Colonic mucosa (tissue), 4 donors: Measurements from ENCODE around the gene P3R3URF. TPM values are rescaled to one million over a fixed set of nuclear protein-coding genes. Genes with fewer than 3 reads are reported as not detected.

Experiments
- DNase-seq: peaks from one replicate; pipeline ENCODE4 v3.0.0-alpha.2; 2020
- H3K27ac ChIP-seq: fragments of 200-600 bp; one replicate; pipeline ENCODE4 v1.8.0; 2021
- H3K27me3 ChIP-seq: fragments of 200-600 bp; one replicate; pipeline ENCODE4 v1.8.0; 2021
- H3K36me3 ChIP-seq: fragments of 200-600 bp; one replicate; pipeline ENCODE4 v1.8.0; 2021
- H3K4me1 ChIP-seq: fragments of 200-600 bp; one replicate; pipeline ENCODE4 v1.8.0; 2021; ENCODE audit warnings: mild to moderate bottlenecking
- H3K4me3 ChIP-seq: fragments of 200-600 bp; one replicate; pipeline ENCODE4 v1.8.0; 2021
- H3K9ac ChIP-seq, 2 donors: one replicate each; pipeline ENCODE4 v1.7.0; 2013; ENCODE audit warnings: control low read depth in 2 of 2, low read depth in 2 of 2, low read length in 2 of 2
- H3K9me3 ChIP-seq: fragments of 200-600 bp; one replicate; pipeline ENCODE4 v1.8.0; 2021
- CTCF ChIP-seq: fragments of 200-600 bp; IDR thresholded peaks from one replicate; pipeline ENCODE4 v1.8.0; 2022; ENCODE audit warnings: antibody characterized with exemption, mild to moderate bottlenecking
- intact Hi-C: fragments of 100-400 bp; cut with DNase I; formaldehyde crosslinking; loops from one replicate; pipeline ENCODE4 v1.14.1; 2022
- total RNA-seq, 2 donors: library from RNA; stranded (reverse); fragmentation: NEBNext Ultra II Directional in 1 of 2; extraction: Animal tissue kit (Norgen Biotek cat#: 25700) in 1 of 2; gene quantifications; one replicate each; pipeline ENCODE4 v1.2.1, GENCODE V29; 2021
- donor health status: healthy.
- donor health status: DM: no; HTN: no; CAD: no.
- donor health status: DM: no; HTN: no; CAD: no.

P3R3URF gene
- total RNA-seq, 2 donors from 2014 or later = not detected

- H3K4me3 ChIP-seq = peak overlapping the region; percentile 55
Measured at GRCh38 chr1:46183079-46183847, 7.0 kb upstream of the P3R3URF start.

GRCh38 chr1:46181343-46182260 is 5.3 kb upstream of the P3R3URF start:
- H3K4me3 ChIP-seq = peak overlapping the region; percentile 55
- no peaks in the 10 kb centered on the region for H3K9me3 ChIP-seq
- H3K9ac ChIP-seq = peak overlapping the region; percentile 28 to 97
- peak; percentile 64 for DNase-seq
- peaks cover 9% of the 10 kb centered on the region for H3K4me1 ChIP-seq
- H3K36me3 ChIP-seq = no peaks in the 10 kb centered on the region
- intact Hi-C loops = no loop called here
- no peak for TF ChIP-seq CTCF
- peak overlapping the region; percentile 95 for H3K27ac ChIP-seq
- H3K27me3 ChIP-seq = no peaks in the 10 kb centered on the region

More at GRCh38 chr1:46183079-46183847, 7.0 kb upstream of the P3R3URF start:
- Histone ChIP-seq H3K36me3 (no peaks in the 10 kb centered on the region), H3K9ac (peak overlapping the region; percentile 19 to 97), H3K4me1 (peaks cover 12% of the 10 kb centered on the region), H3K27me3 (no peaks in the 10 kb centered on the region), H3K27ac (peak overlapping the region; percentile 95), H3K9me3 (no peaks in the 10 kb centered on the region)
- peak; percentile 93 for DNase-seq
- no peak for TF ChIP-seq CTCF
- intact Hi-C loops = no loop called here

- peak; percentile 30 for TF ChIP-seq CTCF
- H3K4me1 ChIP-seq = peaks cover 9% of the 10 kb centered on the region
- H3K36me3 ChIP-seq = no peaks in the 10 kb centered on the region
- no peaks in the 10 kb centered on the region for H3K27me3 ChIP-seq
- peak overlapping the region; percentile 95 for H3K27ac ChIP-seq
- peak; percentile 96 for DNase-seq
- H3K4me3 ChIP-seq = peak overlapping the region; percentile 55
- no peaks in the 10 kb centered on the region for H3K9me3 ChIP-seq
- peak overlapping the region; percentile 12 to 97 for H3K9ac ChIP-seq
- intact Hi-C loops = loop anchor here (1.0 kb wide), 1 partner anchor 143 kb away; no protein-coding TSS in a partner anchor
Measured at GRCh38 chr1:46180082-46180616, 3.9 kb upstream of the P3R3URF start.

GRCh38 chr1:46179138-46180081 is 3.1 kb upstream of the P3R3URF start:
- Histone ChIP-seq H3K27ac (peak overlapping the region; percentile 95), H3K4me3 (no peak overlapping the region), H3K9ac (peak overlapping the region in 1 of 2 donors; percentile 97), H3K36me3 (no peaks in the 10 kb centered on the region), H3K9me3 (no peaks in the 10 kb centered on the region), H3K4me1 (peaks cover 5% of the 10 kb centered on the region), H3K27me3 (no peaks in the 10 kb centered on the region)
- TF ChIP-seq CTCF = peak; percentile 79
- DNase-seq = peak; percentile 90
- intact Hi-C loops = loop anchor here (1.0 kb wide), 1 partner anchor 142 kb away; no protein-coding TSS in a partner anchor
